ENCODE data around the gene BCL2.
"Not testable (repeated sequence)": the region's sequence is repeated elsewhere in the genome, so short reads cannot be mapped to it uniquely, and the experiment has no call there.

BCL2 gene

GRCh38 chr18:63234432-63234831, 85.1 kb downstream of the BCL2 start:
- DNase-seq (ENCODE audit: low read depth in 2 of 2): no peak

- DNase-seq (ENCODE audit: low read depth in 2 of 2): no peak
These were observed 86.2 kb downstream of the BCL2 start for GRCh38 chr18:63233334-63233733.

GRCh38 chr18:63232826-63233225, 86.7 kb downstream of the BCL2 start:
- no peak for DNase-seq (ENCODE audit: low read depth in 2 of 2)

GRCh38 chr18:63229971-63230370, 89.6 kb downstream of the BCL2 start:
- no peak for DNase-seq (ENCODE audit: low read depth in 2 of 2)

- DNase-seq (ENCODE audit: low read depth in 2 of 2): no peak
These were observed 94.1 kb downstream of the BCL2 start for GRCh38 chr18:63225434-63225833.

GRCh38 chr18:63224630-63225029, 94.9 kb downstream of the BCL2 start:
- no peak for DNase-seq (ENCODE audit: low read depth in 2 of 2)

GRCh38 chr18:63223837-63224236, 95.7 kb downstream of the BCL2 start:
- DNase-seq (ENCODE audit: low read depth in 2 of 2): no peak

GRCh38 chr18:63220903-63221302, 98.7 kb downstream of the BCL2 start:
- DNase-seq (ENCODE audit: low read depth in 2 of 2): no peak

GRCh38 chr18:63218472-63218871, 101.1 kb downstream of the BCL2 start:
- no peak for DNase-seq (ENCODE audit: low read depth in 2 of 2)

- no peak for DNase-seq (ENCODE audit: low read depth in 2 of 2)
These were observed 102.9 kb downstream of the BCL2 start for GRCh38 chr18:63216516-63217311.

- no peak for DNase-seq (ENCODE audit: low read depth in 2 of 2)
These were observed 105.5 kb downstream of the BCL2 start for GRCh38 chr18:63213936-63214671.

- peak; percentile 32 to 34 for DNase-seq (ENCODE audit: low read depth in 2 of 2)
These were observed 106.2 kb downstream of the BCL2 start for GRCh38 chr18:63213331-63213900.

GRCh38 chr18:63210521-63210920, 109.0 kb downstream of the BCL2 start:
- no peak for DNase-seq (ENCODE audit: low read depth in 2 of 2)

GRCh38 chr18:63208676-63209075, 110.9 kb downstream of the BCL2 start:
- DNase-seq (ENCODE audit: low read depth in 2 of 2): no peak

GRCh38 chr18:63207835-63208234, 111.7 kb downstream of the BCL2 start:
- DNase-seq (ENCODE audit: low read depth in 2 of 2): no peak

- no peak for DNase-seq (ENCODE audit: low read depth in 2 of 2)
These were observed 112.3 kb downstream of the BCL2 start for GRCh38 chr18:63207143-63207790.

GRCh38 chr18:63206433-63207142, 113.0 kb downstream of the BCL2 start:
- DNase-seq (ENCODE audit: low read depth in 2 of 2): no peak

- DNase-seq (ENCODE audit: low read depth in 2 of 2): no peak
These were observed 113.7 kb downstream of the BCL2 start for GRCh38 chr18:63205791-63206252.

- no peak for DNase-seq (ENCODE audit: low read depth in 2 of 2)
These were observed 116.1 kb downstream of the BCL2 start for GRCh38 chr18:63203497-63203896.

- DNase-seq (ENCODE audit: low read depth in 2 of 2): no peak
These were observed 116.7 kb downstream of the BCL2 start for GRCh38 chr18:63202828-63203227.

GRCh38 chr18:63201456-63201855, 118.1 kb downstream of the BCL2 start:
- DNase-seq (ENCODE audit: low read depth in 2 of 2): not testable (repeated sequence)
